SKM-1 treated with dmso at 0.1 percent for 144 hours (cell line): ENCODE data around the gene AP3B1.
"Not testable (repeated sequence)": the region's sequence is repeated elsewhere in the genome, so short reads cannot be mapped to it uniquely, and the experiment has no call there.

Experiments
- DNase-seq: peaks from one replicate; lab custom pipeline; 2025; ENCODE audit not compliant: unreplicated experiment; lab: John Stamatoyannopoulos, UW

Gene AP3B1

GRCh38 chr5:78251663-78252284, 42.7 kb downstream of the AP3B1 start:
- DNase-seq, result no peak

GRCh38 chr5:78245136-78245535, 49.4 kb downstream of the AP3B1 start:
- no peak for DNase-seq

GRCh38 chr5:78243639-78244038, 50.9 kb downstream of the AP3B1 start:
- no peak for DNase-seq

GRCh38 chr5:78243091-78243490, 51.4 kb downstream of the AP3B1 start:
- DNase-seq, result no peak

GRCh38 chr5:78242001-78242400, 52.5 kb downstream of the AP3B1 start:
- DNase-seq, result no peak

- DNase-seq, result no peak
Observed at GRCh38 chr5:78237911-78238310, 56.6 kb downstream of the AP3B1 start.

GRCh38 chr5:78236046-78236445, 58.5 kb downstream of the AP3B1 start:
- no peak for DNase-seq

- no peak for DNase-seq
Observed at GRCh38 chr5:78235289-78235688, 59.2 kb downstream of the AP3B1 start.

GRCh38 chr5:78234804-78235203, 59.7 kb downstream of the AP3B1 start:
- no peak for DNase-seq

- no peak for DNase-seq
Observed at GRCh38 chr5:78232163-78232562, 62.3 kb downstream of the AP3B1 start.

GRCh38 chr5:78224358-78224757, 70.1 kb downstream of the AP3B1 start:
- no peak for DNase-seq

- DNase-seq, result peak; percentile 90
Observed at GRCh38 chr5:78221964-78222451, 72.5 kb downstream of the AP3B1 start.

- no peak for DNase-seq
Observed at GRCh38 chr5:78221467-78221866, 73.0 kb downstream of the AP3B1 start.

- DNase-seq, result no peak
Observed at GRCh38 chr5:78215972-78216371, 78.5 kb downstream of the AP3B1 start.

GRCh38 chr5:78215565-78215964, 78.9 kb downstream of the AP3B1 start:
- no peak for DNase-seq

- no peak for DNase-seq
Observed at GRCh38 chr5:78213799-78214198, 80.7 kb downstream of the AP3B1 start.

- DNase-seq, result no peak
Observed at GRCh38 chr5:78211052-78211451, 83.4 kb downstream of the AP3B1 start.

- no peak for DNase-seq
Observed at GRCh38 chr5:78204241-78204640, 90.3 kb downstream of the AP3B1 start.

- no peak for DNase-seq
Observed at GRCh38 chr5:78203815-78204214, 90.7 kb downstream of the AP3B1 start.

GRCh38 chr5:78190402-78190801, 104.1 kb downstream of the AP3B1 start:
- DNase-seq, result no peak

GRCh38 chr5:78188681-78189080, 105.8 kb downstream of the AP3B1 start:
- DNase-seq, result not testable (repeated sequence)

- DNase-seq, result no peak
Observed at GRCh38 chr5:78187172-78187571, 107.3 kb downstream of the AP3B1 start.

- no peak for DNase-seq
Observed at GRCh38 chr5:78182838-78183237, 111.7 kb downstream of the AP3B1 start.
